K562 (cell line): Measurements from ENCODE around the gene TWIST1. TPM values are rescaled to one million over a fixed set of nuclear protein-coding genes. Genes with fewer than 3 reads are reported as not detected.

ENCODE experiments used
- ATAC-seq: fragments of 200-7000 bp; cut with Tn5 transposase; 3 replicates; pipeline ENCODE4 v1.9.1; 2020; ENCODE audit warnings: moderate library complexity
- BruUV-seq: library from RNA; stranded (reverse); fragments of 400-500 nt; replicated peaks from 2 replicates; lab custom pipeline; 2021; lab: Mats Ljungman, UMichigan
- CTCF ChIA-PET: fragments of 300-600 bp; formaldehyde crosslinking; extraction: SDS; loops from one replicate; lab custom pipeline; 2021; ENCODE audit warnings: low intra/inter-chr PET ratio; lab: Yijun Ruan, JAX
- POLR2A ChIA-PET: fragments of 300-600, 350-650 bp; sonication (Branson Sonifier 250); formaldehyde crosslinking; extraction: SDS; loops from one replicate; lab custom pipeline; 2021; ENCODE audit warnings: antibody characterized with exemption, inconsistent platforms; lab: Yijun Ruan, JAX
- DNase-seq, 4 experiments: peaks; one replicate each; pipeline versions ENCODE4 v3.0.0 to v3.0.0-alpha.2; 2011 to 2018; ENCODE audit warnings: low spot score in 3 of 4, mixed read lengths in 3 of 4; ENCODE audit errors: extremely low read depth in 1 of 4
- FAIRE-seq: peaks from 2 replicates; lab custom pipeline; 2011; peaks lifted over from hg19 to GRCh38; lab: Jason Lieb, UNC
- H2AFZ ChIP-seq: 2 replicates; pipeline ENCODE4 v1.6.0; 2011; ENCODE audit warnings: low read depth, low read length, control low read depth, inconsistent platforms
- H3K27ac ChIP-seq: fragments of 200-600 bp; 3 replicates; pipeline ENCODE4 v1.8.0; 2011; ENCODE audit warnings: low read depth, mild to moderate bottlenecking, control low read depth, inconsistent platforms, low read length, moderate library complexity, mixed read lengths; ENCODE audit errors: extremely low read depth
- H3K27me3 ChIP-seq, 2 experiments: fragments of 300-600 bp in 1 of 2; 2 replicates in 1 of 2; 3 replicates in 1 of 2; pipeline versions ENCODE4 v1.6.0 to v1.8.0; 2011; ENCODE audit warnings: inconsistent platforms in 2 of 2, low read length in 2 of 2, mild to moderate bottlenecking in 1 of 2, mixed read lengths in 1 of 2, moderate library complexity in 1 of 2; ENCODE audit not compliant: control insufficient read depth in 2 of 2, insufficient read depth in 2 of 2
- H3K36me3 ChIP-seq: fragments of 300-600 bp; 3 replicates; pipeline ENCODE4 v1.8.0; 2011; ENCODE audit warnings: mild to moderate bottlenecking, low read length, inconsistent platforms; ENCODE audit not compliant: control insufficient read depth, insufficient read depth
- H3K4me1 ChIP-seq, 2 experiments: fragments of 200-600 bp in 1 of 2; replicated peaks in 1 of 2; 2 replicates in 1 of 2; 3 replicates in 1 of 2; pipeline versions ENCODE4 v1.5.1 to v1.8.0; 2011; ENCODE audit warnings: inconsistent platforms in 2 of 2, low read length in 2 of 2, mild to moderate bottlenecking in 1 of 2, mixed read lengths in 1 of 2, moderate library complexity in 1 of 2; ENCODE audit not compliant: control insufficient read depth in 2 of 2, insufficient read depth in 2 of 2
- H3K4me2 ChIP-seq: 2 replicates; pipeline ENCODE4 v1.6.1; 2011; ENCODE audit warnings: low read length, control low read depth, inconsistent platforms, mixed read lengths; ENCODE audit not compliant: insufficient read depth
- H3K4me3 ChIP-seq: fragments of 200-600 bp; sonication (generic), shearing (Covaris generic); 2 replicates; pipeline ENCODE4 v1.5.1; 2016; ENCODE audit warnings: control low read depth, inconsistent platforms
- H3K79me2 ChIP-seq: fragments of 200-600 bp; 3 replicates; pipeline ENCODE4 v1.8.0; 2011; ENCODE audit warnings: low read length, inconsistent platforms; ENCODE audit not compliant: control insufficient read depth, insufficient read depth
- H3K9ac ChIP-seq, 2 experiments: 2 replicates each; pipeline versions ENCODE4 v1.6.0 to v1.6.1; 2011; ENCODE audit warnings: low read depth in 2 of 2, low read length in 2 of 2, control low read depth in 1 of 2, inconsistent platforms in 1 of 2, mild to moderate bottlenecking in 1 of 2, mixed read lengths in 1 of 2; ENCODE audit not compliant: insufficient read depth in 1 of 2
- H3K9me1 ChIP-seq: one replicate; pipeline ENCODE4 v1.6.0; 2011; ENCODE audit warnings: inconsistent platforms, mild to moderate bottlenecking, low read length, moderate library complexity; ENCODE audit not compliant: control insufficient read depth, insufficient read depth
- H3K9me3 ChIP-seq: replicated peaks from 2 replicates; pipeline ENCODE4 v1.5.1; 2011; ENCODE audit warnings: low read depth, low read length, inconsistent platforms; ENCODE audit not compliant: control insufficient read depth, insufficient read depth
- H4K20me1 ChIP-seq: replicated peaks from 2 replicates; pipeline ENCODE4 v1.6.1; 2011; ENCODE audit warnings: low read length, inconsistent platforms, mixed read lengths; ENCODE audit not compliant: control insufficient read depth, insufficient read depth
- ETS2 ChIP-seq: IDR thresholded peaks from 2 replicates; pipeline ENCODE4 v1.6.1; 2016; ENCODE audit warnings: borderline replicate concordance, missing genetic modification characterization, mild to moderate bottlenecking, moderate library complexity, missing compliant biosample characterization; ENCODE audit not compliant: poor library complexity, severe bottlenecking
- HDAC6 ChIP-seq: IDR thresholded peaks from 2 replicates; pipeline ENCODE4 v1.6.1; 2012; ENCODE audit warnings: low read depth, mild to moderate bottlenecking, control low read depth, inconsistent platforms, low read length, moderate library complexity
- KLF16 ChIP-seq: IDR thresholded peaks from 2 replicates; pipeline ENCODE4 v1.6.1; 2016; ENCODE audit warnings: antibody characterized with exemption
- MNT ChIP-seq, 2 experiments: fragments of 450-650 bp; conservative IDR thresholded peaks; 2 replicates each; pipeline ENCODE4 v1.6.1; 2017; ENCODE audit warnings: mild to moderate bottlenecking in 2 of 2, moderate library complexity in 2 of 2
- RHOXF2B ChIP-seq: fragments of 250-450 bp; sonication (Bioruptor Pico); conservative IDR thresholded peaks from 2 replicates; pipeline ENCODE4 v1.5.1; 2021
- RUNX1 ChIP-seq: sonication (generic); IDR thresholded peaks from 2 replicates; pipeline ENCODE4 v1.6.1; 2016; ENCODE audit warnings: antibody characterized with exemption, low read depth
- SMARCB1 ChIP-seq: IDR thresholded peaks from 2 replicates; pipeline ENCODE4 v1.6.1; 2011; ENCODE audit warnings: improper control_type of control experiment, low read depth; ENCODE audit not compliant: insufficient read length
- ZNF766 ChIP-seq: fragments of 200-800 bp; sonication (Bioruptor generic); conservative IDR thresholded peaks from 2 replicates; pipeline ENCODE4 v1.6.1; 2016; ENCODE audit warnings: missing genetic modification characterization, missing compliant biosample characterization
- WGBS: fragments of 100-300 bp; shearing (Covaris generic); methylation state at CpG from one replicate; pipeline ENCODE4 v1.1.6; 2016; ENCODE audit warnings: low coverage, mixed read lengths; ENCODE audit not compliant: insufficient coverage; ENCODE audit errors: missing lambda C conversion rate; 5-methylcytosine and 5-hydroxymethylcytosine counted together
- in situ Hi-C: fragments of 300-500 bp; cut with MboI; formaldehyde crosslinking; loops from 4 replicates; pipeline ENCODE4 v1.15.0; 2018; ENCODE audit warnings: inconsistent platforms, mixed read lengths
- intact Hi-C: fragments of 100-400 bp; cut with micrococcal nuclease; formaldehyde crosslinking; loops from 2 replicates; pipeline ENCODE4 v1.14.2; 2022
- polyA plus RNA-seq, 8 experiments: library from polyadenylated mRNA; depleted of rRNA in 4 of 8; stranded (reverse) in 5 of 8; unstranded in 3 of 8; fragments of >200 nt; fragmentation: Nextera tagmentation in 2 of 8; fragmentation: Illumina TruSeq in 1 of 8; extraction: Ambion mirVana in 2 of 8; extraction: Trizol in 1 of 8; gene quantifications; 2 replicates each; pipeline versions ENCODE4 v1.2.1 to v1.2.3, GENCODE V29; 2011 to 2014; ENCODE audit warnings: inconsistent platforms in 1 of 8, missing spikeins in 1 of 8
- total RNA-seq, 7 experiments: library from RNA; depleted of rRNA in 6 of 7; stranded (reverse); fragments of >200 nt in 6 of 7; fragmentation: Illumina TruSeq in 2 of 7; extraction: Trizol in 2 of 7; gene quantifications; 2 replicates each; pipeline versions ENCODE4 v1.2.1 to v1.2.3, GENCODE V29; 2011 to 2021; ENCODE audit warnings: low replicate concordance in 1 of 7

TWIST1 gene
- total and polyA plus RNA-seq, 9 of the 15 experiments (the other 6 are each of a cell fraction or from before 2014, with no cell fraction given) = 0.10 to 0.86 (median 0.15) TPM; not detected in 2

DNA sequence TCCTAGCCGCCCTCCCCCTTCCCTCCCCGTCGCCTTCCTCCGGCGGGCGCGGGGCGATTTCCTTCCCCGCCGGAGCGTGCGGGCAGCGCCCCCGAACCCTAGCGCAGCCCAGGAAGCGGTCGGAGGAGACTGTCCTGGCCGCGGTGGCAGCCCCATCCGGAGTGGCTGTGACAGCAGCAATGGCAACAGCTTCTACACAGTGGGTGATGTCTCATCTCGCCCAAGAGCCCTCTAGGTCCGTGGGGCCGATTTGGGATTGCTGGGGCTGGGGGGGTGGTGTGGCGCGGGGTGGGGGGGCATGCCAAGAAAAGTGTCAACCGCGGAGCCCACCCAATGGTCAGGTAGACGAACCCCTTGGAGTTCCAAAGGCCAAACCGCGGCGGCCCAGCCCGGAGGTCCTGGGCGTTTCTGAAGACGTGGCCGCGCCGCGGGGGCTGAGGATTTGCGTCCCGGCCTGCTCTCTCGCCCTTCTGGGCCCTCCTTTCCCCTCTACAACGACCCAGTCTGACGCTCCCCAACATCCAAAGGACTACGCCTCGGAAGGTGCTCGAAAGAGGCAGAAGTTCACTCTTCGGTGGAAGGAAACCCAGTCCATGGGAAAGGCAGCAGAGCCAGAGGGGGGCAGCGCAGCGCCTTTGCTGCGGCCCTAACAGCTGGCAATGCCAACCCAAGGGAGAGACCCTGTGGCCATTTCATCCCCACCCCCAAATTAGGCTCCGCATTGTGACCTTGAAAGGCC is 603 bp upstream of the TWIST1 start:
- in situ Hi-C loops = no loop called here
- Histone ChIP-seq H3K9ac (no peak overlapping the region), H3K36me3 (no peaks in the 10 kb centered on the region), H3K4me2 (no peak overlapping the region), H3K9me1 (no peaks in the 10 kb centered on the region), H3K27me3 (peaks cover 0 to 7% of the 10 kb centered on the region in 2 experiments; a peak in 2 of 5 replicates), H3K79me2 (no peaks in the 10 kb centered on the region), H3K27ac (no peak overlapping the region), H2AFZ (no peak overlapping the region), H3K9me3 (no peaks in the 10 kb centered on the region), H3K4me3 (no peak overlapping the region), H4K20me1 (no peaks in the 10 kb centered on the region), H3K4me1 (peaks cover 0 to 7% of the 10 kb centered on the region in 2 experiments; a peak in 2 of 5 replicates)
- WGBS = 9% methylated on average over 19 of the region's 51 CpGs
- ChIA-PET CTCF (no interaction called here), POLR2A (no interaction called here)
- ATAC-seq (no peak), DNase-seq (no peak), FAIRE-seq (no peak)
- intact Hi-C loops = no loop called here
- no TSS peak for BruUV-seq
- no peak for TF ChIP-seq KLF16
- TF ChIP-seq HDAC6 = no peak
- no peak for TF ChIP-seq SMARCB1
- TF ChIP-seq ZNF766 (CRISPR knock-in tag) = no peak
- no peak for TF ChIP-seq RUNX1
- TF ChIP-seq ETS2 = no peak
- TF ChIP-seq MNT (conservative IDR thresholded peaks at IDR 0.05) = no peak
- no peak for TF ChIP-seq RHOXF2B
